ENCODE measurements around the gene ARHGAP15.
A peak's percentile ranks its signal among the peaks of the same experiment; 100 is the strongest.

The ARHGAP15 gene

DNA sequence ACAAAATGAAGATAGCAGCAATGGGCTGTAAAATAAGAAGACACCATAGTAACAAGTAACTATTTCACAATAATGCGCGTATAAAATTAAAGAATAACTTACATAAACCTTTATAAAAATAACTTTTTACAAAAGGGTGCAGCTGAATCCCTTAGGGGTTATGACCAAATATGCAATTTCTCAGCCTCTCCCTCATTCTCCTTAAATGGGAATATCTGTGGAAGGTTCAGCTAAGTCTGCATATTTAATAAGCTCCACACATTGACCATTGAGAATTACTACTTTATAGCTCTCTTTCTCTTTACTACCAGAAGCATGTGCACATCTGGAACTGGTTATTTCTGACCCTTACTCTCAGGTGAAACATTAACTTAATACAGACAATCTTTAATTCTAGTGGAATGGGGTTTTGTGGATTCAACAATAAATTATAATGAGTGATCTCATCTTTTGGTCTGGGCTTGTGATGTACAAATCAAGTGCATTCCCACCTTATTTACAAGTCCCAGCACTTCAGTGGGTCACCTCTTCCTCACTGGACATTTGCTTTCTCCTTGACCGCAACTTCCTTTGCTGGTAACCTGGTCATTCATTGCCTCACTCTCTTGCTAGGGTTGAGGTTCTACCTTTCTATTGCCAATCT lies 15.7 kb downstream of the ARHGAP15 start:
- DNase-seq (ENCODE audit: low read depth, low spot score) = no peak

DNA sequence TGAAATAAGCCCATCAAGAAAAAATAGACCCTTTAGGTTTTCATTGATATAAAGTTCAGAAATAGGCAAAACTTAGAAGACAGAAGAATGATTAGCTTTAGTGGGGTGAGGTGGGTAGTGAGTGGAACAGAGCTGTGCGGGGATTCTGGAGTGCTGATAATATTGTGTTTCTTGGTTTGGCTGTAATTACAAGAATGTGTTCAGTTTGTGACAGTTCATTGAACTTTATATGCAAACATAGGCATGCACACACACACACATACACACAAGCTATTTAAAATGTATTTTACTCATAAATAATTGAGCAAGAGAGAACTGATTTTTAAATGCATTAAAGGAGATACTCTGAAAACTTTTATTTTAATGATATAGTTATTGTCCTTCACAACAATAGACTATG lies 17.1 kb downstream of the ARHGAP15 start:
- DNase-seq (ENCODE audit: low read depth, low spot score) = peak; percentile 17

GRCh38 chr2:143146815-143147530 lies 17.8 kb downstream of the ARHGAP15 start:
- no peak for DNase-seq (ENCODE audit: low read depth, low spot score)

DNA sequence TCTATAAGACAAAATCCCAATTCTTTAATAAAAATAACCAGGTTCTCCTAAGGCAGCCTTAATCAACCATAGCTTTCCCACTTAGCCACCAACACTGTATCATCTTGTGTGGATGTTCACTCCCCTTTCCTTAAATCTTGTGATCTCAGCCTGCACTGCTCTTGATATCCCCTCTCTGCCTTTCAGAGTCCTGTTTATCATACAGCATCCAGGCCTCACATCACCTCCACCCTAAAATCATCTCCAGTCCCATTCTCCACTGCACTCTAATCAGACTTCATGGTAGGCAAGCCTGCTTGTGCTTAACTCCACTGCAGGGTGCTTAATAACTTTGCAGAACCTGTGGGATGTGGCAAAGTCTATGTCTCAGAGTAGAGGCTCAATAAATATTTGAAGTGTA lies 18.8 kb downstream of the ARHGAP15 start:
- DNase-seq (ENCODE audit: low read depth, low spot score) = no peak

GRCh38 chr2:143148757-143149156 lies 19.5 kb downstream of the ARHGAP15 start:
- no peak for DNase-seq (ENCODE audit: low read depth, low spot score)

- no peak for DNase-seq (ENCODE audit: low read depth, low spot score)
Measured at GRCh38 chr2:143150287-143150686, 21.1 kb downstream of the ARHGAP15 start.

DNA sequence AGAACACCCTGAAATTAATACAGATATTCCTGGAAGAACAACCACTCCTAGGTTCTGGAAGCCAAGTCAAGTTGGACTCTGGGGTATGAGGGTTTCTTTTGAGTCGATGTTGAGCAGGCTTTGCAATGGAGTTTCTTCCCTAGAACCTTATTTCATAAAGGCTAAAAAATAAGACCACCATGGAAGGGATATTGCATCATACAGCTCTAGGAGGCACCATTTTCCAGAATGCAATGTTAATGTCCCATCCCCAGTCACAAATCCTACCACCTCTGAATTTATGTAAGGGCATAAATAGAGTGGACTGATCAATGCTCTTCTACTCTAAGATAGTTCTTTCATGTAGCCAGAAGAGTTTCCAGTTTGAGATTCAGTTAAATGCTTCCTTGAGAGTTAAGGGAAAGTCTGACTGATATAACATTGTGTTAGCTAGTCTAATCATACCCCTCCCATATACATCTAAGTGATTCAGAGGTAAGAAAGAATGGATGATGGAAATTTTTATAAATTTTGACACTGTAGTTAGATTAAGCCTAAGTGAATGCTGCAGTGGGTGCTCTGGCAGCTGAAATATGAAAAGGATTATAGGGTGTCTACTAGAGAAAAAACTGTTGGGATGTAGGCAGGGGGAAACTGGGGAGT lies 22.0 kb downstream of the ARHGAP15 start:
- DNase-seq (ENCODE audit: low read depth, low spot score) = no peak

- DNase-seq (ENCODE audit: low read depth, low spot score) = no peak
Measured at GRCh38 chr2:143152219-143152618, 23.0 kb downstream of the ARHGAP15 start.

DNA sequence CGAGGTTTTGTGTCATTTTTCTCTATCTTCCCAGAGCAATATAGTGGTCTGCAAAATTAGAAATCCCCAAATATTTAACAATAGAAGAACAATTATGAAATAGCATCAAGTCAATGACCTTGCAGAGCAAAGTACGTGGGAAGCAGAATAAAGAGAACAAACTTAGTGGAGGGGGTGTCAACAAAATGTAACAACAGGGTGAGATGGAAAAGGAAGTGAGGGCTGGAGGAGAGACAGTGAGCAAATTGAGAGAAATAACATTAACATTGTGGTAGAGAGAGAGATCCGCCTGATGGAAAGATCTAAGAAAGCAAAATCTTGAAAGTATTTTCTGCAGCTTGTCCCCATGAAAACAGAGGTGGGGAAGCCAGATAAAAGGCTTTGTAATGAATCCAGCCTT lies 23.4 kb downstream of the ARHGAP15 start:
- DNase-seq (ENCODE audit: low read depth, low spot score) = no peak

DNA sequence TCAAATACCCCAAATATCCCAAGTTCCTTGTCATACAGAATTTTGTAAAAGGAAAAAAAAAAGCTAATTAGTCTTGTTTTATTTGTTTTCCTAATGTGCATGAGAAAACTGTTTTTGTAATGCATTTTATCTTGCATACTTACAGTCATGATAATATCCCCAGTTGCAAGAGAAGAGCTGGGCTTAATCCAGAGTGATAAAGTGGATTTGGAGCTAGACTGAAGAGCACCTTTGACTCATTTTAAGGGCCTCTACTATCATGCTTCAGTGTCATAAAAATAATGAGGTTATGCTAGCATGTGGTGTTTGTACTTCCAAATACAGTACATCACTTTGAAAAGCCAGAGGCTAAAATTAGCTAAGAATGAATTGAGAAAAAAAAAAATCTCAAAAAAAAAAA lies 26.4 kb downstream of the ARHGAP15 start:
- no peak for DNase-seq (ENCODE audit: low read depth, low spot score)

- no peak for DNase-seq (ENCODE audit: low read depth, low spot score)
Measured at GRCh38 chr2:143157001-143157400, 27.8 kb downstream of the ARHGAP15 start.

- DNase-seq (ENCODE audit: low read depth, low spot score) = peak; percentile 16
Measured at GRCh38 chr2:143157418-143157817, 28.2 kb downstream of the ARHGAP15 start.

DNA sequence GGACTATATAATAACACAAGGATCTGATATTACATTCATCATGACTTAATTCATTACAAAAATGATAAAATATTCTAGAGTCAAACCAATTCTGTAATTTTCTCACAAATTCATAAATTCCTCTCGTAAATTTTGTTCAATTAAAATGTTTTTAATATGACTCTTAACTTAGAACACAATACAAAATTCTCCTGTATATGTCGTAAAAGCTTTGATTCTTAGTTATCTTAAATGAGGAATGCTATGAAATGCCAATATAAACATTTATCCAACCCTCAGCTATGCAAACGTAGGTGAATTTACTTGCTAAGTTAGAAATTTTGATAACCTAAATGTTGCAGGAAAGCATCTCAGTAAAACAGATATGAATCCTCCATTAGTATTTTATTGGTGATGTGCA lies 28.9 kb downstream of the ARHGAP15 start:
- no peak for DNase-seq (ENCODE audit: low read depth, low spot score)

GRCh38 chr2:143158551-143159485 lies 29.6 kb downstream of the ARHGAP15 start:
- DNase-seq (ENCODE audit: low read depth, low spot score) = no peak

GRCh38 chr2:143159486-143159840 lies 30.2 kb downstream of the ARHGAP15 start:
- DNase-seq (ENCODE audit: low read depth, low spot score) = no peak

GRCh38 chr2:143160732-143161707 lies 31.8 kb downstream of the ARHGAP15 start:
- no peak for DNase-seq (ENCODE audit: low read depth, low spot score)

DNA sequence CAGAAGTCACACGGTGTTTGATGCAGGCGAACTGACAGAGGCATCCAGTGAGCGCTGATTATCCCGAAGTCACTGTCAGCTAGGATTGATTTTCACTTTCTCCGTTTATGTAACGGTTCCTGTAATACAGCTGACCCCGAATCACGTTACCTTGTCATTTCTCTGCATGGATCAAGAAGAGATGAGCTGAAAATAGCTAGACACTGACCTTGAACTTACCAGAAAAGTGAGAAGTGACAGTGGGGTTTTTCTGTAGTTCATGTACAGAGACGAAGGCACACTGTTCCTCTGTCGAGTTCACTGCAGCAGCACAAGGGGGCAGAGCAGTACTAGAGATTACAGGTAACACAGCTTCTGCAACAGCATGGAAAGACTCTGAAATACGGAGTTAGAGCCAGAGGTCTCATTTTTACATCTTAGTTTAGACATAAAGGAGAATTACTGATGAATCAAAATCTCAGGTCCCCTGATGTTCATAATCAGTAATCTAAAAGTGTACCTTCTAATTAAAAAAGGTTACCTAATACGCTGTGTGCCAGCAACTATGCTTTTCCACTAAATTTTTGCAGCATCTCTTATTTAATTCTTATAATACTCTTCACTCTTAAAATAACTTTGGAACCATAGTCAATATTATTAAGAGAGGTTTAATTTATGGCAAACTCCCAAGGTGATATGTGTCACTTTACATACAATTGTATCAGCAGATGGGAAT lies 33.1 kb downstream of the ARHGAP15 start:
- DNase-seq (ENCODE audit: low read depth, low spot score) = peak; percentile 74

GRCh38 chr2:143162997-143163396 lies 33.8 kb downstream of the ARHGAP15 start:
- DNase-seq (ENCODE audit: low read depth, low spot score) = no peak

DNA sequence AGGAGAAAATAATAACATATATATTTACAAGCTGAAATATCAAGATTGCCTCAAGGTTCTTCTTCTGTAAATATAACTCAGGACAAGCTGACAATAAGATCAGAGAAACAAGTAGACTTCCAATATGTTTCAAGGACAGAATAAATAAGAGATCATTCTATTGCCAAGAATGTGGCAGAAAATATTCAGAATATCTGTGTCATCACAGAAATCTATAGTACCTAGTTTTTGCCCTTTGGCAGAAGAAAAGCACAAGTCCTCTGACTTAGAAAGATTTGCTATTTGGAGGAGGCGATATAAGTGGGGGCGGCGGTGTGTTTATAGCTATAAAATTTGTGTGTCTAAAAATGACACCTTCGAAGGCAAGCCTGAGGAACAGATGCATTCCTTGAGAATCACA lies 34.3 kb downstream of the ARHGAP15 start:
- DNase-seq (ENCODE audit: low read depth, low spot score) = no peak

GRCh38 chr2:143165291-143165690 lies 36.1 kb downstream of the ARHGAP15 start:
- no peak for DNase-seq (ENCODE audit: low read depth, low spot score)

Measured in astrocyte of the hippocampus (primary cell).